SIG-M5 treated with dmso at 0.1 percent for 504 hours (cell line): ENCODE measurements around the gene PCYT1A.
"Not testable (repeated sequence)": the region's sequence is repeated elsewhere in the genome, so short reads cannot be mapped to it uniquely, and the experiment has no call there.

Experiments
- DNase-seq: peaks from one replicate; lab custom pipeline; 2025; ENCODE audit not compliant: unreplicated experiment; lab: John Stamatoyannopoulos, UW

The PCYT1A gene

DNA sequence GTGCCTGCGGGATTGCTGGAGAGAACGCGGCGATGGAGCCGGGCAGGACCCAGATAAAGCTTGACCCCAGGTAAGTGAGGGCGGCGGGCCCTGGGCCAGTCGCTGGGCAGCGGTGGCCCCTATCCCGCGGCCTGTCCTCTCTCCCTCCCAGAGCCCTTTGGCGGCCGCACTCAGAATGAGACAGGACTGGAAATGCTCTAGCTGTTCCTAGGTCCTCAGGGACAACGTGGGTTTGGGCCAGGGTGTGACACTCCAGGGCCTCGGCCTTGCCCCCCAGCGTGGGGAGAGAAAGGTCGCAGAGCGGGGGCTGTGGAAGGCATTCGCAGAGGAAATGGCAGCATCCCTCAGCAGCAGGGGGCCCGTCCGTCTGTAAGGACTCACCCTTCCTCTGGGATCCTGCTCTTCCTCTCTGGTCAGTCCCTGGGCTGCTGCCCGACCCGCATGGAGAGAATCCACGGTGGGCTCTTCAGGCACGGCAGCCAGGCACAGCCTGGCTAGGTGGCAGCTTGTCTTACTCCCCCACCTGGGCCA lies 70.8 kb downstream of the PCYT1A start:
- DNase-seq: no peak

DNA sequence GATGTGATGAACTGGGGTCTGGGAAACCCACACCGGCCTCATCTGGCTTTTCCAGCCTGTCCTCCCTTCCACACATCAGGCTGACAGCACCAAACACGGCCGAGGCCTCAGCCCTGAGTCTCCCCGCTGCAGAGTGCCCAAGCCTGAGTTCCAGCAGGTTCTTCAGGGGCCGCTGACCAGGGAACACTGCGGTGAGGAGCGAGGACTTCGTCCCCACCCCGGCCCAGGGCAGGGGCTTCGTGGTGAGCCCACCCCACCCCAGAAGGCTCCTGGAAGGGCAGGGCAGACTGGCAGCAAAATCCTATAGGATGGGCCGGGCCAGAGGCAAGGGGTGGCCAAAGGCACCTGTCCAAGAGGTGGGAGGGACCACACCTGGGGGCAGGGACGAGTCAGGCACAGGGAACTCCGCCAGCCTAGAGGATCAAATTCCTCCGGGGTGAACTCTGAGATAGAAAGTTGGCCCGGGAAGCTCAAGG lies 71.4 kb downstream of the PCYT1A start, which contains the start of gene SLC51A:
TSS of gene SLC51A (plus strand) at position 446 of the 476 bp plus-strand sequence. CDS start 179 bp downstream, outside the sequence.
- DNase-seq: no peak

DNA sequence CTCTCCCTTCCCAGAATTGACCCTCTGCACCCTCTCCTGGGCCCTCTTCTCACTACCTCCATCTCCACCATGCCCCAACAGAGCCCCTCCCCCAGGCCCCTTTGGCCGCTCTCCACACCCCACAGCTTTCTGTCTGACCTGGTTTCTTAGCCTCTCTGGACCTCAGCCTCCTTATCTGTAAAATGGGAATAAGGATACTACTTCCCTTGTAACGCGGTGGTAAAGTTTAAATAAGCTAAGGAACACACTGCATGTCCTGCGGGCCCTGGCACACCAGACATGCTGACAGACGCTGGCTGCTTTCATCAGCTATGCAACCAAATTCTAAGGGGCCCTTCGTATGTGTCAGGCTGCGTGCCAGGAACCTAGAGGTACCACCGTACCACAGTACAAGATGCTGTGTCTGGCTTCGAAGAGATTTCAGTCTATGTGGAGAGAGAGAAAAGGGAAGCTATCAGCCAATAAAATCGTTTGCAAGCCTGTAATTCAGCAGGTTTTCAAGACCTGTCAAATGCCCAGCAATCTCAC lies 72.0 kb downstream of the PCYT1A start:
- DNase-seq: no peak

DNA sequence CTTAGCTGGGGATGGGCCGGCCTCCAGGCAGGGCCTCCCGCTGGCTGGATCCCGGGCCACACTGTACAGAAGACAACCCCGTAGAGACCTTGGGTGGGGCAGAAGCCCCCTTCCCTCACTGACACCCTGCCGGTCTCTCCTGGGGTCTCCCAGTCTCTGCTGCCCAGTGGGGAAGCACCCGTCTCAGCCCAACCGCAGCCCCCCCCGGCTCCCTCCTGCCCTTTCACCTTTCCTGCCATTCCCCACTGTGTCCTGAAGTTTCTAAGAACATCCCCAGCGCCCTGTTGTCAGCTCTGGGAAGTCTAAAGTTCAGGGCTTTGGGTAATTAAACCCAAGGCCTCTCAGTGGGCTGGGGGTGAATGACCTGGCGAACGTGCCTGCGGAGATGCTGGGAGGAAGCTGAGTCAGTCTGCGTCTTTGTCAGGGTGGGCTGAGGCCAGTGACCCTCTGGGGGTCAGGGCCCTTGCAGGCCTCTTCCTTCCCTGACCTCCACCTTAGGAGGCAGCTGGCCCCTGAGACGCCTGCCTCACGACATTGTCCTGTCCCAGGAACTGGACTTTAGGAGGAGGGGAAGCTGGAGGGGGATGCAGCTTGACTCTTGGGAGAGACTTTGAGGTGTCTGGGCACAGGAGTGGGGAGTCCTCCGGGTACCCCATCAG lies 72.6 kb downstream of the PCYT1A start:
- no peak for DNase-seq

DNA sequence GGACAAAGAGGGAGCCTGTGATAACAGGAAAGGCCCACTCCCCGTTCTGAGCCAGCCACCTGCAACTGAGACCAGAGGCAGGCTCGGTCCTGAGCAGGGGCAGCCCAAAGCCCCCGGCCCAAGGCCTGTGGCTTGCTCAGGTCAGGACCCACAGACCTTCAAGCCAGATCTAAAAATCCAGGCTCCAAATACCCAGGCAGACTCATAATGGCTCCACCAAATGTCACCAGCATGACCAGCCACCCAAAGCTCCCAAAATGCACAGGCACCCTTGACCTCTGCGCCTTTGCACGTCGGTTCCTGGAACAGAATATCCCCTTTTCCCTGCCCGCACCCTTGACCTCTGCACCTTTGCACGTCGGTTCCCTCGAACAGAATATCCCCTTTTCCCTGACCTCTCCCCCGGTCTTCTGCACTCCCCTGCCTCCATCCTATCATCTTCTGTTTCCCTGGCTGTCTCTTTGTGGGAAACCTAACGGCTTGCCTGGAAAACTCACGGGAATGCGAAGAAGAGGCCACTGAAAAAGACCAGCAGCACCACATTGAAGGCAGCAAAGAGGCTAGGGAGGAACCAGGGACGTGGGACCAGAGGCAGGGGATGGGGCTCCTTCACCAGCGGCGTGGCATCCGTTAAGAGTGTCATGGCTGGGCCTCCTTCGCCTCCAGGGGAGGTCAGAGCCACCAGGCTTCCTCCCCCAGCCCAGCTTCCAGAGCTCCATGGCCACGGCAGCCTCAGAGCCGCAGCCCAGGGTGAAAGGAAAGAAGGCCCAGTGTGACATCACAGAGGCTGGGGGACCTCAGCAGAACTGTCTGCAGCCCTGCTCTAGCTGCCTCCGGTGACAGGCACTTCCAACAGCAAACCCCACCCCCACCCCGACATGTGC lies 76.6 kb downstream of the PCYT1A start, which contains the start of gene ZDHHC19:
TSS of gene ZDHHC19 (minus strand) at position 728 of the 884 bp plus-strand sequence. CDS start at position 643, 85 bp downstream.
- DNase-seq: no peak

DNA sequence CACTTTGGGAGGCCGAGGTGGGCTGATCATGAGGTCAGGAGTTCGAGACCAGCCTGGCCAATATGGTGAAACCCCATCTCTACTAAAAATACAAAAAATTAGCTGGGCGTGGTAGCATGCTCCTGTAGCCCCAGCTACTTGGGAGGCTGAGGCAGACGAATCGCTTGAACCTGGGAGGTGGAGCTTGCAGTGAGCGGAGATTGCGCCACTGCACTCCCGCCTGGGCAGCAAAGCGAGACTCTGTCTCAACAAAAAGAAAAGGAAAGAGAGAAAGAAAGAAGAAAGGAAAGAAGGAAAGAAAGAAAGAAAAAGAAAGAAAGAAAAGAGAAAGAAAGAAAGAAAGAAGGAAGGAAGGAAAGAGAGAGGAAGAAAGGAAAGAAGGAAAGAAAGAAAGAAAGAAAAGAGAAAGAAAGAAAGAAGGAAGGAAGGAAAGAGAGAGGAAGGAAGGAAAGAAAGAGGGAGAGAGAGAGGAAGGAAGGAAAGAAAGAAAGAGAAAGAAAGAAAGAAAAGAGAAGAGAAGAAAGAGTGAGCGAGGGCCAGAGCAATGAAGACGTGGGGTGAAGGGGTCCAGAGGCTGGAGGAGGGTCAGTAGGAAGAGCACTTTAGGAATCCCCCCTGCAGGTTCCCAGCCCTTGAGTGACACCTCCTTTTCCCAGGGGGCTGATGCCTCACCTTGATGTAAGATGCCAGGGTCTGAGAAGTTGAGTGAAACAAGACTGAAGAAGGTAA lies 77.4 kb downstream of the PCYT1A start:
- DNase-seq: not testable (repeated sequence)

DNA sequence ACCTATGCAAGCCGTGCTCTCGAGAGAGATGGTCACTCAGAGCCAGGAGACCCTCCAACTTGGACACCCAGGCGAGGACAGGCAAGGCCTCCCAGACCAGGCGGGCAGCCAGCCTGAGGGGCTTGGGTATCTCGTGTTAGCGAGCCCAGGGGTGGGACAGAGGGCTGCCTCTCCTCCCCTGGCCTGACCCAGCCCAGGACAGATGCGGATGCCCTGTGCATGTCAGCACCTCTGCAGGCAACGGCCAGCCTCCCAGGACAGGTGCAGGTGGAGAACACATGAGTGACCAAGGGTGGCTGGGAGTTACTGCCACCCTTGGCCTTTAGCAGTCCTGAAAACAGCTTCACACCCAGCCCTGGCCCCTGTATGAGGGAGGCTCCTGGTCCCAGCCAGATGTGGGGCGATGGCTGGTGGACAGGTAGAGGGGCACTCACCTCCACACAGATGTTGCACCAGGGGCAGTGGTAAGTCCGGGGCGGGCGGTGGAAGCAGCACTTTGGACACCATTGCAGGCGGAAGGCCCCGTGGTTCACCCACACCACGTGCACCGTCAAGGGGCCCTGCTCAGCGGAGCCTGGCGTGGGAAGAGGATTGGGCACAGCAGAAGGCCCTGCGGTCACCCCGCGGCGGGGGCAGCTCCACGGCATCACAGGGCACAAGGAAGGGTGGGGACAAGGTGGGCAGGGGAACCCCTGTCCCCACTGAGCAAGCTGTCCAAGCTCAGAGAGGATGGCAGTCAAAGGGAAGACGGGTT lies 78.4 kb downstream of the PCYT1A start:
- no peak for DNase-seq

DNA sequence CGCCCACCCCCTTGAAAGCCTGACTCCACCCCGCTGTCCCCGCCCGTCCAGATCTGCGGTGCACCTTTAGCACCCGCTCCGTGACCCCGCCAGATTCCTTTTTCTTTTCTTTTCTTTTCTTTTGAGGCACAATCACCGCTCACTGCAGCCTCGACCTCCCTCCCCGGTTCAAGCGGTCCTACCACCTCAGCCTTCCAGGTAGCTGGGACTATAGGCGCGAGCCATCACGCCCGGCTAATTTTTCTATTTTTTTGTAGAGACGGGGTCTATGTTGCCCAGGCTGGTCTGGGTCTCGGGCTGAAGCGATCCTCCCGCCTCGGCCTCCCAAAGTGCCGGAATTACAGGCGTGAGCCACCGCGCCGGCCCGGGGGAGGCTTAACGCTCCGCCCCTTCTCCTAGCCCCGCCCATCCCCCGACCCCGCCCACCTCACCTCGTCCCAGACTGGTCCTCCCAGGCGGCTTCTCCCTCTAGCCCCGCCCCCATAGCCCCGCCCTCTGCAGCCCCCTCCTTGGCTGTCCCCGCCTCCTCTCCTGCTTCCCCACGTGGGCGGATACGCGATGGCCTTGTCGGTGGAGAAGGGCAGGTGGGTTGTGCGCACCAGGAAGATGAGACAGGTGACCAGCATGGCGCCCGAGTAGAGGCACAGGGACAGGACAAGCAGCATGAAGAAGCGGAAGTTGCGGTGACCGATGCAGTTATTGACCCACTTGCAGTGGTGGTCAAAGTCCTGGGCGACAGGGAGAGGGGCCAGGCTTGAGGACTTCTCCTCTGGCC lies 79.5 kb downstream of the PCYT1A start:
- DNase-seq: no peak

DNA sequence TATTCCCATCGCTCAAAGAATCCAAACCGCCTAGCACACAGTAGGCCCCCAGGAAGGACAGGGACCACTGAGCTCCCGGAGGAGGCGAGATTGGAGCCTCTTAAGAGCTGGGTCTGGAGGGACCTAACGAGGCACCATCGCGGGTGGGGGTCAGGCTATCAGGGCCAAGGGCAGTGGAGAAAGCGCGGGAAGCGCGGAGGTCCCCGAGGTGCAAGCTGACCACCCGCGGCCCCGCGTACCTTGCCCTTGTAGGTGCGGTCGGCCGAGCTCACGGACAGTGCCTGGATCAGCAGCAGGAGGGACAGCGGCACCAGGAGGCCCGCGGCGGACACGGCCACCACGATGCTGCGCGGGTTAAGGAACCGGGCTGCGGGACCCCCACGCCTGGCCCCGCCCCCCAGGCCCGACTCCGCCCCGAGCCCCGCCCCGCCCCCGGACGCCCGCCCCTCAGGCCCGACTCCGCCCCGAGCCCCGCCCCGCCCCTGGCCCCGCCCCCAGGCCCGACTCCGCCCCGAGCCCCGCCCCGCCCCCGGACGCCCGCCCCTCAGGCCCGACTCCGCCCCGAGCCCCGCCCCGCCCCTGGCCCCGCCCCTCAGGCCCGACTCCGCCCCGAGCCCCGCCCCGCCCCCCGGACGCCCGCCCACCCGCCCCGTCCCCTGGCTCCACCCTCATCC lies 80.2 kb downstream of the PCYT1A start:
- no peak for DNase-seq

DNA sequence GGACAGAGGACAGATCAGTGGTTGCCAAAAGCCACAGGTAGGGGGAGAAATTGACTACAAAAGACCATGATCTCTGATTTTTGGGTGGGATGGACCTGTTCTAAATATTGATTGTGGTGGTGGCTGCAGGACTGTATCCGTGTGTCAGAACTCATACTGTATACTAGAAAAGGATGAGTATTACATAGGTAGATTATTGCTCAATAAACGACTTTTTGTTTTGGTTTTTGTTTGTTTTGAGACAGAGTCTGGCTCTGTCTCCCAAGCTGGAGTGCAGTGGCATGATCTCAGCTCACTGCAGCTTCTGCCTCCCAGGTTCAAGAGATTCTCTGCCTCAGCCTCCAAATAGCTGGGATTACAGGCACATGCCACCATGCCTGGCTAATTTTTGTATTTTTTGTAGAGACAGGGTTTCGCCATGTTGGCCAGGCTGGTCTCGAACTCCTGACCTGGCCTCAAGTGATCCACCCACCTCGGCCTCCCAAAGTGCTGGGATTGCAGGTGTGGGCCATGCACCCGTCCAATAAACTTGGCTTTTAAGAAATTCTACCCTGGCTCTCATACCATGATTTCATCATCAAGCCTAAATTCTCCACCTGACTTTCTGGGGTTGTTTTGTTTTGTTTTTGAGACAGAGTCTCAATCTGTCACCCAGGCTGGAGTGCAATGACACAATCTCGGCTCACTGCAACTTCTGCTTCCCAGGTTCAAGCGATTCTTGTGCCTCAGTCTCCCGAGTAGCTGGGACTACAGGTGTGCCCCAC lies 81.9 kb downstream of the PCYT1A start:
- DNase-seq: not testable (repeated sequence)

DNA sequence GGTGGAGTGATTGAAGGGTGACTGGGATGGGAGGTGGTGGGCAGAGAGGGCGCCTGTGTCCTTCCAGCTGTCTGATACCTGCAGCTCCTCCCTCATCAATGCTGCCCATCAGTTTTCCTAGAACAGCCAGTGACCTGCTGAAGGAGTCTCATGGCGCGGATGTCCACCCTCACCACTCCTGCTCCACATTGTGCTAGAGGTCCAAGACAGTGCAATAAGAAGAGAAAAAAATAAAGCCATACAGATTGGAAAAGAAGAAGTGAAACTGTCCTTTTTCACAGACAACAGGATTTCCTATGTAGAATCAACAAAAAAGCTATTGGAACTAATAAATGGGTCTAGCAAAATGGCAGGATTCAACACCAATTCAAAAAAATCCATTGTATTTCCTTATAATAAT lies 83.7 kb downstream of the PCYT1A start:
- peak; percentile 56 for DNase-seq

DNA sequence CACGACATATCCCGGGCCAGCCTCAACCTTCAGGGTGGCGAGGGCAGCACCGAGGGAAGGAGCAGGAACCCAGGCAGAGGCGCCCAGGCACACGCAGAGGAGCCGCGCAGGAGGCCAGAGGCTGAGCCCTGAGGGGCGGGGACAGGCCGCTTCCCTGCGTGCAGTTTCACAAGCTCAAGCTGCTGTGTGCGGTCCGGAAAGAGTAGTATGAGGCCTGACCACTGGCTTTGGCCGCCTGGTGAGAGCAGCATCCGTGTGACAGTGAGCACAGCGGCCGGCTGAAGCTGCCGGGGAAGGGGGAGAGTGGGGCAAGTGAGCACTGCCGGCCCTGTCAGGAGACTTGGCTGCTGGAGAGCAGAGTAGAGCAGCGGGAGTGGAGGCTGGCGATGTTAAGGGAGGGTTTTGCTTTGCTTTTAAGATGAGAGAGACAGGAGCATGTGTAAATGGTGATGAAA lies 85.0 kb downstream of the PCYT1A start:
- peak; percentile 67 for DNase-seq

DNA sequence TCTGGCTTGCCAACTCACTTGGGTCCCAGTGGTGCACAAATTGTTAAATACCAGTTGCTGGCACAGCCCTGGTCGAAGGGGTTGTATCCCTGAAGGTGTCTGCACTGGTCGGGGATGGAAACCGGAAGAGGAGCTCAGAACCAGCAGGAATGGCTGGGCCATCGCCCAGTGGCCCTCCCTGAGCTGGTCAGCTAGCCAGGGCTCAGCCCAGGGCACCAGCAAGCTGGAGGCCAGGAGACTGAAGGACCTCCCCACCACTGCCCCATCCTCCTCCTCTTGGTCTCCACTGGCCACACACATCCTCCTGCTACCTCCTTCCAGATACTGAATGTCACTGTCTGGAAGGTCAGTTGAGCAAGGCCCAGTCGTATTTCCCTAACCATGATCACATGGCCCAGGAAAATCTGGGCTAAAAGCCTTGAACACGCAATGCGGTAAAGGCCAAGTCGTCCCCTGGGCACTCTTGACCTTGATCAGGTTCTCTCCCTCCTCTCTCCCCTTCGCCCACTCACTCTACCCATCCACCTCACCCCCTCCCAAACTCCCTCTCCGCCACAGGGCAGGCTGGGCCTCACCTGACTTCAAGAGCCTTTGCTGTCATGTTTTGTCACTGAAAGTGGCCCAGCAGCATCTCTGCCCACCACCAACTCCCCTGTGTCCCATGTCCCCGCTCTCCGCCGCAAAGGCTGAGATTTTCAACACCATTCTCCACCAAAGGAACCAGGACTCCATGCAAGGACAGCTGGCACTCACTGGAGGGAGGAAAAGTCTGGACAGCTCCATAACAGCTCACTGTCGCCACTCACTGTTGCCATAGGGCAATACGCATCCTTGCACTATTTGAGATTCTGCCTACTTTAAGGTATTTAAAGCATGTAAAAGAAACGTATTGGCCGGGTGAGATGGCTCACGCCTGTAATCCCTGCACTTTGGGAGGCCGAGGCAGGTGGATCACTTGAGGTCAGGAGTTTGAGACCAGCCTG lies 88.5 kb downstream of the PCYT1A start:
- DNase-seq: peak; percentile 21

DNA sequence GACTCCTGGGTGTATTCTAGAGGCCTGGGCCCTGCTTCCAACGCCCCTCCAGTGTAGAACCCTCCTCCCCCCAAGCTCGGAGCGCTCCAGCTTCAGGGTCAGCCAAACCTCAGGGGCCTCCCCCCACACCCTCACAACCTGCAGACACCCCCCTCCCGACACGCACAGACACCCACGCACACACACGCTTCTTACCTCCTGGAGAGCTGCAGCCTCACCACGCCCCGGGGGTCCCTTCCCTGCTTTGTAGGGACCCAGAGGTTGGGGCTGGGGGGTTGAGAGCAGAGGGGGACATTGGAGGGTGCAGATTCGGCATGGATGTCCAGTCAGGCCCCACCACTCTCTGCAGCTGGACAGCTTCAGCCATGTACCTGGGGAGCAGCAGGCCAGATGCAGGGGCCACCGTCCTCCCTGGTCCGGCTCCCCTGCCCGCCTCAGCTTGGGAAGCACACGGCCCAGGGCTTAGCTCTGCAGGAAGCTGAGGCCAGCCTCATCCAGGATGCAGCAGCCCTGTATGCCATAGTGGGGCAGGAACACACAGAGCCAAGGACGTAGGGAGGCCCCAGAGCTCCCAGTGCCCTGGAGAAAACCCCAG lies 89.3 kb downstream of the PCYT1A start:
- no peak for DNase-seq

DNA sequence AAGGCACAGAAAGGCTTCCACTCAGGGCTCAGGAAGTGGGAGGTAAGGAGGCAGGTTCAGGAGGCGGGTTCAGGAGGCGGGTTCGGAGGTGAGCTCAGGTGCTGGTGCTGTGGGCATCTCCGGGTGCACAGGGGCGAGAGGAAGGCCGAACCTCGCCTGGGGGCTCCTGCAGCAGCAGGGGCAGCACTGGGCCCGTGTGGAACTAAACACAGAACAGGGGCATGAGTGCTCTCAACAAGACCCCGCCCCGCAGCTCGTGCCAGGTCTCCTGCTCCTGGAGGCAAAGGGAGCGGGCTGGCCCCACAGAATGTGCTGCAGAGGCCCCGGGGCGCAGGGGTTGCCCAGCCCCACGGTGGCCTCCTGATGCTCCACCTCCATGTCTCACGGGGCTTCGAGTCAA lies 90.0 kb downstream of the PCYT1A start:
- DNase-seq: no peak

DNA sequence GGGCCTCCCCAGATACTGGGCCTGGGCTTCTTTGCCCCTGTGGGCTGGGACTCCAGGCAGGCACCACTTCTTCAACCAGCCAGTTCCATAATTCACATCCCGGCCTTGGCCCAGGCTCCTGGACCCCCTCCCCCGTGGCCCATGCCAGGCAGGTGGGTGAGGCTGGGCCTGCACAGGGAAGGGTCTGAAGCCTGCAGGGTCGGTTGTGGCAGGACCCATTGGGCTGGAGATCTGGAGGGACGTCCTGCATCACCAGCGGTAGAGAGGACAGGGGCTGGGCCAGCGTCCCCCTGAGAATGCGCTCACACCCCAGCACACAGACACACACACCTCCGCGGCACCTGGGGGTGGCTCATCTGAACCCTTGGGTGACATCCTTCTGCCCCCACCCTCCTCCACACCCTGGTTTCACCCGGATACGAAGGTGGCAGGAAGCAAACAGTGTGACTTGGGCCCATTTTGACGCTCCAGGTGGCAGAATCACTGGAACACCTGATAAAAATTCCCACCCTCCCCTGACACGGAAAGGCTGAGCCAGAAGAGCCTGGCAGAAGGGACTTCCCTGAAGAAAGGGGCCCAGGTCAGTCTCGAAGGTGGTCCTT lies 91.8 kb downstream of the PCYT1A start:
- no peak for DNase-seq
